ENCODE measurements around the gene C9orf50. TPM values are rescaled to one million over a fixed set of nuclear protein-coding genes. Genes with fewer than 3 reads are reported as not detected.

C9orf50 gene
- polyA plus RNA-seq, 4 donors: 0.09 to 0.27 TPM; not detected in 2

- peaks cover 0 to 25% (median 4%) of the 10 kb centered on the region in 3 donors for H3K4me1 ChIP-seq (ENCODE audit: control insufficient read depth in 3 of 3, insufficient read depth in 2 of 3, low read depth in 1 of 3, low read length in 2 of 3)
- 84 to 91% (median 91%) methylated on average over 25 of the region's 25 CpGs for WGBS, 3 donors
These were observed 54.2 kb downstream of the C9orf50 start for GRCh38 chr9:129566563-129567266.

DNA sequence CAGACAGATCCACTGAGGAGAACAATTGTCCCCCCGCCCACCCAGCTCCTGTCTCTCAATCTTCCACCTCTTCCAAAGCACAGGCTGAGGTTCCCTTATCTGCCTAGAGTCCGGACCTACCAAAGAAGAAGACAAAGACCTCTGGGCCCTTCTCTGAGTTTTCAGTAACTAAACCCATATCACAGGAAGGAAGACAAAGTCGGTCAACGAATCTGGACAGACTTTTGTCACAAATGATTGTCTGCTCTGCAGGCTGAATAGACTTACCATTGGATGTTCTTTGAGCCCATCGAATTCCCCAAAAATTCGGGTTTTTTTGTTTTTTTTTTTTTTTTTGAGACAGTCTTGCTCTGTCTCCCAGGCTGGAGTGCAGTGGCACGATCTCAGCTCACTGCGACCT, 58.0 kb downstream of the C9orf50 start:
- H3K4me1 ChIP-seq (ENCODE audit: control insufficient read depth in 3 of 3, insufficient read depth in 2 of 3, low read depth in 1 of 3, low read length in 2 of 3): peaks cover 0 to 30% (median 0%) of the 10 kb centered on the region in 3 donors
- no peak for FAIRE-seq
- WGBS, 3 donors: 75 to 89% (median 86%) methylated on average over 7 to 8 of the region's 8 CpGs

More at GRCh38 chr9:129566563-129567266, 54.2 kb downstream of the C9orf50 start:
- Histone ChIP-seq H3K9me3 (ENCODE audit: control insufficient read depth in 2 of 2, insufficient read depth in 1 of 2, low read depth in 1 of 2, low read length in 1 of 2) (no peaks in the 10 kb centered on the region), H3K27ac (ENCODE audit: low read depth in 1 of 3, low read length in 2 of 3) (no peak overlapping the region), H3K27me3 (ENCODE audit: control insufficient read depth in 3 of 3, insufficient read depth in 3 of 3, low read length in 3 of 3) (no peaks in the 10 kb centered on the region), H3K36me3 (ENCODE audit: control insufficient read depth in 3 of 3, insufficient read depth in 2 of 3, low read depth in 1 of 3, low read length in 3 of 3) (no peaks in the 10 kb centered on the region), H3K4me3 (ENCODE audit: low read depth in 1 of 3, low read length in 3 of 3) (no peak overlapping the region)
- DNase-seq (no peak), FAIRE-seq (no peak)

DNA sequence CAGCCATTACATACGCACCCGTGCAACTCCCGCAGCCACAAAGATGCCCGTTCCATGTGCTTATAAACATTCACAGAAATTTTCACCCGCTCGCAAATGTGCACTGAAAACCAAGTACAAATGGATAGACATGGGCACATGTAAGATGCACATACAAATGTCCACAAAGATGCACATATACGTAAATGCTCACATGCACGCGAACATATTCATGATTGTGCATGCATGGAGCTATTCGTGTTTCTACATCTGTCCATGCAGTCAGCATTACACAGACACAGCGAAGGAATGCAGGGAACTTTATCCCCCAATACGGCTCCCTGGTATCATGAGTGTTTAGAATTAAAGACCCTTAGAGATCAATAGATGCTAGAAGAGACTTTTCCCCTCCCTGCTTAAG, 58.4 kb downstream of the C9orf50 start:
- 73 to 82% (median 80%) methylated on average over 12 of the region's 12 CpGs for WGBS, 3 donors
- Histone ChIP-seq H3K9me3 (ENCODE audit: control insufficient read depth in 2 of 2, insufficient read depth in 1 of 2, low read depth in 1 of 2, low read length in 1 of 2) (no peaks in the 10 kb centered on the region), H3K4me3 (ENCODE audit: low read depth in 1 of 3, low read length in 3 of 3) (no peak overlapping the region), H3K4me1 (ENCODE audit: control insufficient read depth in 3 of 3, insufficient read depth in 2 of 3, low read depth in 1 of 3, low read length in 2 of 3) (peaks cover 0 to 31% (median 0%) of the 10 kb centered on the region in 3 donors), H3K27ac (ENCODE audit: low read depth in 1 of 3, low read length in 2 of 3) (no peak overlapping the region), H3K36me3 (ENCODE audit: control insufficient read depth in 3 of 3, insufficient read depth in 2 of 3, low read depth in 1 of 3, low read length in 3 of 3) (peaks cover 0 to 2% (median 0%) of the 10 kb centered on the region in 3 donors), H3K27me3 (ENCODE audit: control insufficient read depth in 3 of 3, insufficient read depth in 3 of 3, low read length in 3 of 3) (no peaks in the 10 kb centered on the region)
- no peak for DNase-seq
- FAIRE-seq: no peak

More for the DNA sequence above, 58.0 kb downstream of the C9orf50 start:
- Histone ChIP-seq H3K9me3 (ENCODE audit: control insufficient read depth in 2 of 2, insufficient read depth in 1 of 2, low read depth in 1 of 2, low read length in 1 of 2) (no peaks in the 10 kb centered on the region), H3K36me3 (ENCODE audit: control insufficient read depth in 3 of 3, insufficient read depth in 2 of 3, low read depth in 1 of 3, low read length in 3 of 3) (peaks cover 0 to 2% (median 0%) of the 10 kb centered on the region in 3 donors), H3K4me3 (ENCODE audit: low read depth in 1 of 3, low read length in 3 of 3) (no peak overlapping the region), H3K27ac (ENCODE audit: low read depth in 1 of 3, low read length in 2 of 3) (no peak overlapping the region), H3K27me3 (ENCODE audit: control insufficient read depth in 3 of 3, insufficient read depth in 3 of 3, low read length in 3 of 3) (no peaks in the 10 kb centered on the region)
- DNase-seq: no peak

Other genes starting within 250 kb of the C9orf50 start
- 10 to 100 TPM; 42.5 to 64.3 (median 45.5) TPM for gene NTMT1, start 5.1 kb upstream of the C9orf50 start, polyA plus RNA-seq
- gene ASB6, start 21.1 kb upstream of the C9orf50 start, polyA plus RNA-seq: 10 to 100 TPM; 11.9 to 14.9 (median 13.8) TPM
- gene PRRX2, start 44.5 kb upstream of the C9orf50 start, polyA plus RNA-seq: 1 to 10 TPM in 2 of 4 donors, not detected in 2; 1.2 to 1.8 TPM
- 1 to 10 TPM in 3 of 4 donors, not detected in 1; 1.6 to 8.4 (median 6.1) TPM for gene PTGES, start 131.9 kb upstream of the C9orf50 start, polyA plus RNA-seq
- 10 to 100 TPM in 3 of 4 donors, 1 to 10 TPM in 1; 7.0 to 22.9 (median 16.9) TPM for gene TOR1B, start 182.1 kb upstream of the C9orf50 start, polyA plus RNA-seq
- 10 to 100 TPM; 16.3 to 31.2 (median 23.1) TPM for gene TOR1A, start 203.0 kb upstream of the C9orf50 start, polyA plus RNA-seq
- gene C9orf78, start 214.2 kb upstream of the C9orf50 start, polyA plus RNA-seq: 10 to 100 TPM; 50.6 to 62.6 (median 59.4) TPM
- gene USP20, start 214.4 kb upstream of the C9orf50 start, polyA plus RNA-seq: 10 to 100 TPM; 16.0 to 47.0 (median 20.4) TPM